ENCODE measurements around the gene DYSF.

Gene DYSF

DNA sequence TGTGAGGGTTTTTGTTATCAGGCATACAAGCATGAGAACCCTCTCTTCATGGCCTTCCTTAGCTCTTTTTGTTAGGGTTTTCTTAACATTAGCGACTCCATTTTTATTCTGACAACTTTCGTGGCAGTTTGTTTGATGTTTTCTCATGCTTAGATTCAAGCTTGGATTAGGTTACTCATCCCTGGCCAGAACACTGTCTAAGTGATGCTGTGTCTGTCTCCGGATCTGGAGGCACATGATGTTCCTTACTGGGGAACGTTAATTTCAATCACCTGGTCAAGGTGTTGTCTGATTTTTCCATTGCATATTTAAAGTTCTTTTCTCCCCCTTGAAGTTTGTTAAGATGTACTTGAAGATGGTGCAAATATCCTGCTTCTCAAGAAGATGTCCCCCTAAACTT lies 40.7 kb downstream of the DYSF start:
- Mint-ChIP-seq H3K36me3 (no peaks in the 10 kb centered on the region), H3K4me3 (no peak overlapping the region), H3K4me1 (no peaks in the 10 kb centered on the region), H3K27ac (no peak overlapping the region), H3K9me3 (no peaks in the 10 kb centered on the region), H3K27me3 (peaks cover 8% of the 10 kb centered on the region)
- no peak for ATAC-seq (ENCODE audit: low read depth)
- no peak for DNase-seq (ENCODE audit: low spot score in 2 of 2)

DNA sequence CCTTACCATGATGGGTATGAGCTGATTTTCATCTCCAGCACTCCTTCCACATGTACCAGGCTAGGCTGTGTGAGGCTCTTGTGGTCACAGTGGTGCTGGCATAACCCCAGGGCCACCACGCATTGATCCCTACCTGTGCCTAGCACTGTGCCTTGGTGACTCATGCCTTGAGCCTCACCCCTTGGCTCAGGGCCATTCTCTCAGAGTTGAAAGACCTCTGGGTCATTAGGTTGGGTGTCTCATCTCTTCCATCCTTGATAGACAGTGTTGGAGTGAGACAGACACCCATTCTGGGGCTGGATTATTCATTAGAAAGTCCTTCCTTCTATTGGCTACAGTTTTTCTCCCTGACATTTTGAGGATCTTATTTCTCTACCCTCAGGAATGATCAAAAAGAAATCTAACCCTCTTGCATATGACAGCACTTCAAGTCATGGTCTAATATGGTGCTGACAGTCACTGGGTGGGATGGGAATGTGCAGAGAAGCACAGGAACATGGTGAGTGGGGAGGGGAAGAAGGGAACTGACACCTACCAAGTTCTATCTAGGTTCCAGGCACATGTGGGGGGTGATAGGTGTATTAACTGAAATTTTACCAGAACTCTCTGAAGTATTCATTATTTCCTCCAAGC lies 41.3 kb downstream of the DYSF start:
- ATAC-seq (ENCODE audit: low read depth) (no peak), DNase-seq (ENCODE audit: low spot score in 2 of 2) (no peak)
- Mint-ChIP-seq H3K4me1 (no peaks in the 10 kb centered on the region), H3K27me3 (peaks cover 6% of the 10 kb centered on the region), H3K36me3 (no peaks in the 10 kb centered on the region), H3K4me3 (no peak overlapping the region), H3K9me3 (no peaks in the 10 kb centered on the region), H3K27ac (no peak overlapping the region)

DNA sequence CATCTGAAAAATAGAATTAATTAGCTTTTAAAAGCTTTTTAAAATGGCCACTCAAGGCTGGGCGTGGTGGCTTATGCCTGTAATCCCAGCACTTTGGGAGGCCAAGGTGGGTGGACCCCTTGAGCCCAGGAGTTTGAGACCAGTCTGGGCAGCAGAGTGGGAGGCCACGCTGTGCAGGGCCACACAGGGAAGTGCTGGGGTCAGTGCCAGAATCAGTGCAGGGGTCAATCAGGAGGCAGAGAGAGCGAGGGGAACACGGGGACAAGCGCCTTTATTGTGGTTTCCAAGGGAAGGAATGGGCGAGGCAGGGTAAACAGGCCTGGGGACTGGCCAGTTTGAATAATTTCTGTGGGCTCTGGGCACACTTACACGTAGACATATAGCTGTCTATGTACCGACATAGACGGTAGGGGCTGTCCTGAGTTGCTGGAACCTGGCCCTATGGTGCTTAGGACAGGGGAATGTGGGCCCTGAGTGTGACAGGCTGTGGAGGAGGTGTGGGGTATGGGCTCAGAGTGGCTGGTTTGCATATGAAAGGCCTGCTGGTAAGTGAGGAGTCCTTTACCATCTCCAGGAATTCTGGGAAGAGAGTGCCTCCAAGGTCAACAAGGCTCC lies 42.9 kb downstream of the DYSF start:
- H3K4me1 Mint-ChIP-seq: no peaks in the 10 kb centered on the region
- no peaks in the 10 kb centered on the region for H3K9me3 Mint-ChIP-seq
- no peak overlapping the region for H3K4me3 Mint-ChIP-seq
- no peak overlapping the region for H3K27ac Mint-ChIP-seq
- H3K27me3 Mint-ChIP-seq: peaks cover 8% of the 10 kb centered on the region
- ATAC-seq (ENCODE audit: low read depth) (no peak), DNase-seq (ENCODE audit: low spot score in 2 of 2) (no peak)
- no peaks in the 10 kb centered on the region for H3K36me3 Mint-ChIP-seq

DNA sequence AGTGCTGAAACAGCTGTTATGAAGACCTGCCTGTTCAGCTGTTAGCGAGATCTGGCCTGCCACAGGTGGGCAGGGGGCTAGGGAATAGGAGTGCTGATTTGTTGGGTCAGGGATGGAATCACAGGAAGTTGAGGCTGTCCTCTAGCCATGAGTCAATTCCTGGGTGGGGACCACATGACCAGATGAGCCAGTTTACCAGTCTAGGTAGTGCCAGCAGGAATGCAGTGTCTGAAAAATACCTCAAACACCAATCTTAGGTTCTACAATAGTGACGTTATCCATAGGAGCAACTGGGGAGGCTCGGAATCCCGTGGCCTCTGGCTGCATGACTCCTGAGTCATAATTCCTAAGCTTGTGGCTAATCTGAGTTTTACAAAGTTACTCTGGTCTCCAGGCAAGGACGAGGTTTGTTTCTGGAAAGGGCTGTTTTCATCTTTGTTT lies 44.9 kb downstream of the DYSF start:
- ATAC-seq (ENCODE audit: low read depth) (no peak), DNase-seq (ENCODE audit: low spot score in 2 of 2) (no peak)
- H3K9me3 Mint-ChIP-seq: no peaks in the 10 kb centered on the region
- no peak overlapping the region for H3K27ac Mint-ChIP-seq
- peaks cover 9% of the 10 kb centered on the region for H3K27me3 Mint-ChIP-seq
- no peak overlapping the region for H3K4me3 Mint-ChIP-seq
- no peaks in the 10 kb centered on the region for H3K36me3 Mint-ChIP-seq
- no peaks in the 10 kb centered on the region for H3K4me1 Mint-ChIP-seq

DNA sequence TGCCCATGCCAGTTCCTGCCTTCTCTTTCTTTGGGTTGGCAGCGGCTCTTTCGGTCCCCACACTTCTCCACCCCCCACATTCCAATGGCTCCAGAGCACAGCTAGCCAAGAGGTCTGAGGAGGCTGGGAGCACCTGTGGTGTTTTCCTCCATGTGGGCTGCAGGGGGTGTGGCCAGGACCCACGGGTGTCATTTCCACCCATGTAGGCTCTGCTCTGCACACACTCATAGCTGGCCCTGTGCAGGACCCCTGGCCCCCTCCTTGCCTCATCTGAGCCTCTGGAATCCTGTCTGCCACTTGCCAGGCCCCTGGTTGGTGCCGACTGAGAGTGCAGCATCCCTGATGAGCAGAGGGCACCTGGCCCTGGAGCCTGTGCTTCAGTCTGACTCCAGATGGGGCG lies 46.3 kb downstream of the DYSF start:
- no peak overlapping the region for H3K27ac Mint-ChIP-seq
- H3K27me3 Mint-ChIP-seq: peaks cover 6% of the 10 kb centered on the region
- no peaks in the 10 kb centered on the region for H3K4me1 Mint-ChIP-seq
- no peak overlapping the region for H3K4me3 Mint-ChIP-seq
- H3K36me3 Mint-ChIP-seq: no peaks in the 10 kb centered on the region
- no peaks in the 10 kb centered on the region for H3K9me3 Mint-ChIP-seq
- ATAC-seq (ENCODE audit: low read depth): no peak
- DNase-seq (ENCODE audit: low spot score in 2 of 2): no peak

DNA sequence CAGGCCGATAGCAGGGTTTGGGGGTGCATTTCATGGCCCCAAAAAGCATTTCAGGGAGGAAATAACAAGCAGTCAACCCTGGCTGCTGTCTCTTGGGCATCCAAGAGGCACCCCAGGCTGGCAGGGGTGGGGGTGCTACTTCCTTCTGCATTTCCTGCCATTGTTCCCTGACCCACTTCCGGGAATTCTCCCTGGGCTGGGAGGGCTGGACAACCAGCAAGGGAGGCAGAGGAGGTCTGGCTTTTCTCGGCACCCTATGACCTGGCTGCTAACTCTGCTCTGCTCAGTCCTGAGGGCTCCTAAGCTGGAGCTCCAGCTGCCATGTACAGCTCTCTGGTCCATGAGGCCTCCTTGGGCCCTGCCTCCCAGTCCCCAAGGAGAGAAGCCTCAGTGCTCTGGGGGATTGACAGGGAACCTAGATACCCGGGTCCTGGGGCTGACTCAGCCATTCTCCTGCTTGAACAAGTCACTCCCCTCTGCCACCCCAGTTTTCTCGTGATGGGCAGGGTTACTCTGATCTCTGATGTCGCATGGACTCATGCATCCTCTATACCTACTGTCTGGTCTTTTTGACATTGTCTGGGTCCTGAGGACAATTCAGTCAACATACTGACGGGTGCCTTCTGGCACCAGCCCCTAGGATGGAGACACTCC lies 47.2 kb downstream of the DYSF start:
- Mint-ChIP-seq H3K4me1 (no peaks in the 10 kb centered on the region), H3K4me3 (no peak overlapping the region), H3K27ac (no peak overlapping the region), H3K27me3 (peaks cover 6% of the 10 kb centered on the region), H3K9me3 (no peaks in the 10 kb centered on the region), H3K36me3 (no peaks in the 10 kb centered on the region)
- no peak for DNase-seq (ENCODE audit: low spot score in 2 of 2)
- ATAC-seq (ENCODE audit: low read depth): no peak

DNA sequence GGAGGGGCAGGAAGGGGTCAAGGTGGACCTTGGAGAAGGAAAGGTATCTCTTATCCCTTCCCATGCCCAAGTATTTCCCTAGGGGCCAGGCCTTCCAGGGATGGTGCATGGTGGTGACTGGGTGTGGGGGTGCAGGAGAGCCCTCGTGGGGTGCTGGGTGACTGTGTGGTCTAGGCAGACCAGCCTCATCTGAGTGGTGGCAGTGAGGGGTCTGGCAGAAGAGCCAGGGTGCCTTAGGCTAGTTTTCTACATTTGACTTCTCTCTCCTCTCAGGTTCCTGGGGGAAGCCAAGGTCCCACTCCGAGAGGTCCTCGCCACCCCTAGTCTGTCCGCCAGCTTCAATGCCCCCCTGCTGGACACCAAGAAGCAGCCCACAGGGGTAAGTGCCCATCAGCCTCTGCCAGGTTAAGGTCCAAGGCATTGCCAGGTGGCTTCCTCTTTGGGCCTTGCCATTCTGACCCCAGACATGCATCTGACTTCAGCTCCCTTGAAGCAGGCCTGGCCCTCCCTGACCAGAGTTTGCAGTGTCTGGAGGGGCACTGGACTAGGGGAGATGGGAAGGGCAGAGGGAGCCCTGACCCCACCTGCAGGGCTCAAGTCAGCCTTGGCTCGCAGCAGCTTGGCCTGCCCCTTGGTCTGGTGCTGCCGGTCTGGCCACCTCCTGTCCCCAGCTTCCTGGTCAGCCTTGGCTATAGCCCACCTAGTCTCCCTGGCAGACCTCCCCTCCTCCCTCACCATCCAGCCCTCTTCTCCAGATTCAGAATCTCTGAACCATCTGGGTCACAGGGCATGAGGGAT lies 49.8 kb downstream of the DYSF start:
- DNase-seq (ENCODE audit: low spot score in 2 of 2) (no peak), ATAC-seq (ENCODE audit: low read depth) (no peak)
- Mint-ChIP-seq H3K36me3 (no peaks in the 10 kb centered on the region), H3K27me3 (peaks cover 6% of the 10 kb centered on the region), H3K4me1 (no peaks in the 10 kb centered on the region), H3K4me3 (no peak overlapping the region), H3K9me3 (no peaks in the 10 kb centered on the region), H3K27ac (no peak overlapping the region)

DNA sequence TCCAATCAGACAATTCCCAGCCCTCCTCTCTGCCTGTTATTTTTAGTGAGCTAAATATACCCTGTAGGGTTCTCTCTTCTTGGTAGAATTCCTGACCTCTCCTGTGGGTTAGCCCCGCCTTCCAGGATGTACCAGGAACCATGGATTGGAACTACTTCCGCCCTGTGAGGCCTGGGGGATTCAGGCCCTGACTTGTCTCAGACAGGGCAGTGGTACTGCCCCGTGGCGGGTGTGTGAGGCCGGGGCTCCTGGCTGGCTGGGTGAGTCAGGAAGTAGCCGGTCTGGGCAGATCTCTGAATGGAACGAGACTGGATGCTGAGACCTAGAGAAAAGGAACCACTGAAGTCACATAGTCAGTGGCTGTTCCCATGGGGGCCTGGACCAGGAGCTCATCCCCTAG lies 50.5 kb downstream of the DYSF start:
- Mint-ChIP-seq H3K36me3 (no peaks in the 10 kb centered on the region), H3K4me3 (no peak overlapping the region), H3K9me3 (no peaks in the 10 kb centered on the region), H3K27ac (no peak overlapping the region), H3K27me3 (peaks cover 6% of the 10 kb centered on the region), H3K4me1 (no peaks in the 10 kb centered on the region)
- no peak for DNase-seq (ENCODE audit: low spot score in 2 of 2)
- ATAC-seq (ENCODE audit: low read depth): no peak

DNA sequence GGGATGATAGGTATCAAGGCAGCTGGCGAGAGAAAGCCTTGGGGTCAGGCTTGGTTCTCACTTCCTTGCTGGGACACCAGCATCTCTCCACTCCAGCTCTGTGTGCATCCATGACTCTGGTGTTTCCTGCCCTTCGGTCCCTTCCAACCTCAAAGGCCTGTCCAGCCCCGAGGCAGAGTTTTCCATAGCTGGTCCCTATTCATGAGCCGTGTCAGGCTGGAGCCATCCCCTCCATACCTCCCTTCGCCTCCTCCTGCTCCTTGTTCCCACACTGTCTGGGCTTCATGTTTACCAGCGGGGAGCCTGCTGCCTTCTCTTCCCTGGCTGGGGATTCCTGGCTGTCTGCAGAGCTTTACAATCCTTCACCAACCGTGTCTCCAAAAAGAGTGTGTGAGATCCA lies 51.2 kb downstream of the DYSF start:
- no peaks in the 10 kb centered on the region for H3K9me3 Mint-ChIP-seq
- no peak overlapping the region for H3K27ac Mint-ChIP-seq
- ATAC-seq (ENCODE audit: low read depth) (no peak), DNase-seq (ENCODE audit: low spot score in 2 of 2) (no peak)
- H3K27me3 Mint-ChIP-seq: peaks cover 6% of the 10 kb centered on the region
- H3K4me1 Mint-ChIP-seq: no peaks in the 10 kb centered on the region
- no peak overlapping the region for H3K4me3 Mint-ChIP-seq
- H3K36me3 Mint-ChIP-seq: no peaks in the 10 kb centered on the region

DNA sequence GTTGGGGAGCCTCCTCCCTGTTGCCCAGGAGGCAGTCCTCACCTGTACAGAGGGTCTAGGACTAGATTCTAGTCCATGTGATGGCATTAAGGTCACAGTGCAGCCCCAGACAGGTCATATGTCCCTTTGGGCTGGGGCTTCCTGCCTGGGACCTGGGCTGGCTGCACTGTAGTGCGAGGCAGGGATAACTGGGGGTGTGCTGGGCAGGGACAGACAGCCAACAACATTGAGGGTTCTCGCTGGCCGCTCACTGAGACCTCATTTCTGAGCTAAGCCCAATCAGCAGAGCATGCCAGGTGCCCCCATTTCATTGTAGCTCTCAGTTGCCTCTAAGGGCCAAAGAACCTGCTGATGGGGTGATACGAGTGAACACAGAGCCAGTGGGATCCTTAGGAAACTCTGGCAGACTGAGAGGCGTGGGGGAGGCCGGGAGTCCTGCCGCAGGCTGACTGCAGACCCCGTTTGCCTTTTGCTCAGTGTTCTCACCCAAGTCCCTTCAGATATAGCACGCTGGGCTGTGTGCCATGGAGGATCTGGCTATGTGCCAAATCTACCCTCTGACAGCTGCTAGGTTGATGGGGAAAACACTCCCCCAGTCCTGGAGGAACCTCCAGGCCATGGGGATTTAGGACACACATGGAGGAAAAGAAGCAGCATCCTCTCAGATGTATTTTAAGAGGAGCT lies 51.9 kb downstream of the DYSF start:
- Mint-ChIP-seq H3K4me1 (no peaks in the 10 kb centered on the region), H3K27me3 (peaks cover 6% of the 10 kb centered on the region), H3K9me3 (no peaks in the 10 kb centered on the region), H3K27ac (no peak overlapping the region), H3K36me3 (no peaks in the 10 kb centered on the region), H3K4me3 (no peak overlapping the region)
- DNase-seq (ENCODE audit: low spot score in 2 of 2) (no peak), ATAC-seq (ENCODE audit: low read depth) (no peak)

DNA sequence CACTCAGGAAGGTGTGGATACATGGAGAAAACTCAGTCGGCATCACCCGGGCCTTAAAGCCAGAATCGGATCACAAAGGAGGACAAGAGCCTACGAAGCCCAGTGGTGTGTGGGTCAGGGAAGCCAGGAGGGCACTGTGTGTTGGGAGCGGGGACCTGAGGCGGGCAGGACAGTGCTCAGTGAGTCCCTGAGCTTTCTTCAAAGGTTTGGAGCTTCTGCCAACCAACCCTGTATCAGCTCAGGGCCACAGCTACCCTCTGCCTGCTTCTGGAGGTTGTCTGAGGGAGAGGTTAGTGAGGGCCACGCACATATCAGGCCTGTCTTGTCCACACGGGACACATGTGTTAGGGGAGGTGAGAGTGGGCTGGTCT lies 52.4 kb downstream of the DYSF start:
- H3K9me3 Mint-ChIP-seq: no peaks in the 10 kb centered on the region
- H3K36me3 Mint-ChIP-seq: no peaks in the 10 kb centered on the region
- DNase-seq (ENCODE audit: low spot score in 2 of 2) (no peak), ATAC-seq (ENCODE audit: low read depth) (no peak)
- peaks cover 5% of the 10 kb centered on the region for H3K27me3 Mint-ChIP-seq
- H3K27ac Mint-ChIP-seq: no peak overlapping the region
- H3K4me3 Mint-ChIP-seq: no peak overlapping the region
- H3K4me1 Mint-ChIP-seq: no peaks in the 10 kb centered on the region

DNA sequence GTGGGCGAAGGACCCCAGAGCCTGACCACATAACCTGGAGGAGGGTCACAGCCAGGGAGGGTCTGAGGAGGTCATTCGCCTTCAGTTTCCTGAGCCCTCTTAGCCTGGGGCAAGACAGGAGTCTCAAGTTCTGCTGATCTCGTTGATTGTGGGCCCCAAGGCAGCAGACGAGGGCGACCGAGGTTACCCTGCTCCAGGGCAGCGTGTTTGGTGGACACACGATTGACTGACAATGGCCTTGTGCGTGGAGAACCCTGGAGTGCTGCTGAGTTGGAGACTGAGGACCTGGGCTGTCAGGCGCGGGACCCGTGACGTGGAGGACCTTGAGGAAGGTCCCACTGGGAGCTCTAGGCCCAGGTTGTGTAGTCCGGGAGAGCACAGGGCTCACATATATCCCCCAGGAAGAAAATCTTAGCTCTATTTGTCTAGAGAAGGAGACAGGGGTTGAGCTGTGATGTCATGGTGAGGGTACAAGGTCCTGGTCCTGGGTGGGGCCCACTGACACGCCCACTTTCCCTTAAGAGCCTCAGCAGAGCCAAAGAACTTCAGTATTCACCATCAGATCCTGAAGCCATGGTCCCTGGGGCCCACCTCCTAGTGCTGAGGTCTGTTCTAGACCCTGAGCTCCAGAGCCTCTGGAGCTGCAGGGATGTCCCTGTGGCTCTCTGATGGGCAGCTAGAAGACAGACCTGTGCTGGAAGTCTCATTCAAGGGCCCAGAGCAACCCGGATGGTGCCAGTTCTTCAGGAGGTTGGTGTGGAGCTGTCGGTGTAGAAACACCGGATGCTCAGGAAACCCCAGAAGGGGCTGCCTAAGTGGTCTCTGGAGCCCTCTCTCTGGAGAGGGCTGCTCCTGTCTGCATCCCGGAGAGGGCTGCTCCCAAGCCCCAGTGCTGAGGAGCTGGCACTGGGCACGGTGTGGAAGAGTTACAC lies 53.1 kb downstream of the DYSF start:
- Mint-ChIP-seq H3K27me3 (peaks cover 4% of the 10 kb centered on the region), H3K36me3 (no peaks in the 10 kb centered on the region), H3K9me3 (no peaks in the 10 kb centered on the region), H3K4me1 (no peaks in the 10 kb centered on the region), H3K4me3 (no peak overlapping the region), H3K27ac (no peak overlapping the region)
- no peak for ATAC-seq (ENCODE audit: low read depth)
- no peak for DNase-seq (ENCODE audit: low spot score in 2 of 2)

DNA sequence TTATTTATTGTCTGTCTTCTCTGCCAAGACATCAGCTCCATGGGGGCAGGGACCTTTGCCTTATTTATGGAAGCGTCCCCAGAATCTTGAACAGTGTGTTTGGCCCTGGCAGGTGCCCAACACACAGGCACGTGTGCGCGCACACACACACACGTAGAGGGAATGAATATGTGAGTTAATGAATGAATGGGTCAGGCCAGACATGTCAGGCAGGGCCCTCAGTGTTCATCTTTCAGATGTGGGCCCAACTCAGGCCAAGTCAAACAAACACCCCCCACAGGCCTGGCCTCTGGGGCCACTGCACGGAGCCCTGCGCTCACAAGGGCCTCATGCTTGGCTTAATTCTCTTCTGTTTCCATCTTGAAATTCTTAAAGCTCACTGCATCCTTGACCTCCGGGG lies 54.1 kb downstream of the DYSF start:
- no peak for ATAC-seq (ENCODE audit: low read depth)
- H3K4me1 Mint-ChIP-seq: no peaks in the 10 kb centered on the region
- no peak overlapping the region for H3K27ac Mint-ChIP-seq
- no peak overlapping the region for H3K4me3 Mint-ChIP-seq
- H3K36me3 Mint-ChIP-seq: no peaks in the 10 kb centered on the region
- no peak for DNase-seq (ENCODE audit: low spot score in 2 of 2)
- H3K27me3 Mint-ChIP-seq: peaks cover 3% of the 10 kb centered on the region
- no peaks in the 10 kb centered on the region for H3K9me3 Mint-ChIP-seq

Data from memory B cell (primary cell).